H1 (cell line): ENCODE data around the gene NEK10. TPM values are rescaled to one million over a fixed set of nuclear protein-coding genes. Genes with fewer than 3 reads are reported as not detected.

Source experiments
- CTCF ChIA-PET: fragments of 300-600 bp; sonication (Branson Sonifier 250); formaldehyde crosslinking; loops from one replicate; lab custom pipeline; 2021; ENCODE audit not compliant: partially characterized antibody; lab: Charles Lee
- POLR2A ChIA-PET: fragments of 300-600 bp; sonication (Branson Sonifier 250); formaldehyde crosslinking; loops from one replicate; lab custom pipeline; 2021; ENCODE audit warnings: inconsistent platforms; ENCODE audit not compliant: partially characterized antibody; lab: Charles Lee
- DNase-seq, 2 experiments: peaks; one replicate each; pipeline versions ENCODE4 v3.0.0 to v3.0.0-alpha.2; 2010 to 2022; ENCODE audit warnings: low spot score in 2 of 2, low read depth in 1 of 2, mixed read lengths in 1 of 2
- FAIRE-seq: peaks from 2 replicates; lab custom pipeline; 2011; peaks lifted over from hg19 to GRCh38; lab: Jason Lieb, UNC
- H2AFZ ChIP-seq: 2 replicates; pipeline ENCODE4 v1.8.1; 2012; ENCODE audit warnings: low read length, inconsistent platforms
- H2AK5ac ChIP-seq: 2 replicates; pipeline ENCODE4 v1.6.1; 2013; ENCODE audit warnings: low read depth, low read length
- H2BK120ac ChIP-seq: replicated peaks from 2 replicates; pipeline ENCODE3; 2013; ENCODE audit warnings: low read depth, low read length, inconsistent platforms
- H2BK12ac ChIP-seq: 2 replicates; pipeline ENCODE4 v1.6.1; 2013; ENCODE audit warnings: low read depth, low read length
- H2BK15ac ChIP-seq: 2 replicates; pipeline ENCODE4 v1.6.1; 2013; ENCODE audit warnings: low read length
- H2BK20ac ChIP-seq: 2 replicates; pipeline ENCODE4 v1.6.1; 2013; ENCODE audit warnings: low read length
- H2BK5ac ChIP-seq: 2 replicates; pipeline ENCODE4 v1.6.1; 2013; ENCODE audit warnings: low read depth, low read length
- H3K14ac ChIP-seq: 2 replicates; pipeline ENCODE4 v1.6.1; 2013; ENCODE audit warnings: inconsistent platforms; ENCODE audit not compliant: insufficient read length
- H3K18ac ChIP-seq: 2 replicates; pipeline ENCODE4 v1.6.1; 2013; ENCODE audit warnings: low read length; ENCODE audit errors: extremely low read depth
- H3K23ac ChIP-seq: 2 replicates; pipeline ENCODE4 v1.6.1; 2013; ENCODE audit warnings: inconsistent platforms; ENCODE audit not compliant: insufficient read length
- H3K23me2 ChIP-seq: 2 replicates; pipeline ENCODE4 v1.6.1; 2013; ENCODE audit warnings: low read depth, low read length
- H3K27ac ChIP-seq: 2 replicates; pipeline ENCODE4 v1.6.1; 2011; ENCODE audit warnings: low read depth, low read length, inconsistent platforms
- H3K27me3 ChIP-seq, 4 experiments: replicated peaks in 1 of 4; 1 replicate in 1 of 4; 2 replicates in 3 of 4; pipeline versions ENCODE4 v1.6.1 to v1.8.1; 2011 to 2013; ENCODE audit warnings: low read length in 3 of 4, mild to moderate bottlenecking in 3 of 4, inconsistent platforms in 2 of 4, mixed read lengths in 2 of 4, moderate library complexity in 1 of 4; ENCODE audit not compliant: control insufficient read depth in 3 of 4, insufficient read depth in 3 of 4; ENCODE audit errors: extremely low read depth in 1 of 4
- H3K36me3 ChIP-seq, 4 experiments: 2 replicates each; pipeline versions ENCODE4 v1.6.1 to v1.8.1; 2011 to 2013; ENCODE audit warnings: mild to moderate bottlenecking in 4 of 4, low read length in 3 of 4, moderate library complexity in 2 of 4, control low read depth in 1 of 4, inconsistent platforms in 1 of 4; ENCODE audit not compliant: insufficient read depth in 4 of 4, control insufficient read depth in 2 of 4
- H3K4ac ChIP-seq: replicated peaks from 2 replicates; pipeline ENCODE3; 2013; ENCODE audit warnings: low read length, low read depth, mixed read lengths, inconsistent platforms; ENCODE audit not compliant: insufficient read length
- H3K4me1 ChIP-seq, 4 experiments: replicated peaks in 1 of 4; 1 replicate in 1 of 4; 2 replicates in 3 of 4; pipeline versions ENCODE4 v1.6.1 to v1.8.1; 2011 to 2013; ENCODE audit warnings: low read length in 3 of 4, inconsistent platforms in 2 of 4, mixed read lengths in 1 of 4; ENCODE audit not compliant: insufficient read depth in 4 of 4, control insufficient read depth in 3 of 4
- H3K4me2 ChIP-seq, 2 experiments: 2 replicates each; pipeline versions ENCODE4 v1.6.1 to v1.8.1; 2011 to 2013; ENCODE audit warnings: low read depth in 2 of 2, low read length in 2 of 2, control low read depth in 1 of 2, inconsistent platforms in 1 of 2, mild to moderate bottlenecking in 1 of 2; ENCODE audit not compliant: insufficient read depth in 1 of 2
- H3K4me3 ChIP-seq, 4 experiments: fragments of 200-600, 300-600 bp in 1 of 4; sonication (generic), shearing (Covaris generic), sonication (Bioruptor Twin) in 1 of 4; 2 replicates each; pipeline versions ENCODE4 v1.5.1 to v1.8.1; 2011 to 2016; ENCODE audit warnings: low read length in 4 of 4, low read depth in 3 of 4, control low read depth in 2 of 4, inconsistent platforms in 2 of 4, mild to moderate bottlenecking in 2 of 4, mixed read lengths in 1 of 4, moderate library complexity in 1 of 4; ENCODE audit not compliant: insufficient read depth in 2 of 4; ENCODE audit errors: extremely low read depth in 1 of 4
- H3K56ac ChIP-seq: replicated peaks from 2 replicates; pipeline ENCODE3; 2013; ENCODE audit warnings: low read depth, mild to moderate bottlenecking, mixed read lengths, low read length, inconsistent platforms; ENCODE audit not compliant: insufficient read length
- H3K79me1 ChIP-seq: 2 replicates; pipeline ENCODE4 v1.6.1; 2013; ENCODE audit warnings: low read depth, low read length, control low read depth
- H3K79me2 ChIP-seq, 2 experiments: 2 replicates each; pipeline versions ENCODE4 v1.6.1 to v1.8.1; 2012 to 2013; ENCODE audit warnings: low read length in 2 of 2, mild to moderate bottlenecking in 2 of 2, inconsistent platforms in 1 of 2; ENCODE audit not compliant: insufficient read depth in 2 of 2, control insufficient read depth in 1 of 2
- H3K9ac ChIP-seq, 4 experiments: replicated peaks in 1 of 4; 1 replicate in 1 of 4; 2 replicates in 3 of 4; pipeline versions ENCODE4 v1.6.1 to v1.8.1; 2011 to 2013; ENCODE audit warnings: low read depth in 3 of 4, low read length in 3 of 4, control low read depth in 2 of 4, mild to moderate bottlenecking in 2 of 4, moderate library complexity in 2 of 4, inconsistent platforms in 1 of 4; ENCODE audit errors: extremely low read depth in 1 of 4
- H3K9me3 ChIP-seq, 2 experiments: 2 replicates each; pipeline versions ENCODE4 v1.6.1 to v1.8.1; 2012 to 2013; ENCODE audit warnings: mild to moderate bottlenecking in 2 of 2, moderate library complexity in 2 of 2, control low read depth in 1 of 2, inconsistent platforms in 1 of 2, low read depth in 1 of 2, low read length in 1 of 2, mixed read lengths in 1 of 2; ENCODE audit not compliant: insufficient read depth in 2 of 2
- H4K20me1 ChIP-seq, 2 experiments: replicated peaks in 1 of 2; 2 replicates each; pipeline versions ENCODE3 to v1.8.1; 2011 to 2013; ENCODE audit warnings: inconsistent platforms in 2 of 2, low read length in 2 of 2, mild to moderate bottlenecking in 1 of 2; ENCODE audit not compliant: insufficient read depth in 2 of 2, control insufficient read depth in 1 of 2
- H4K5ac ChIP-seq: 2 replicates; pipeline ENCODE4 v1.6.1; 2013; ENCODE audit warnings: low read length, low read depth, mixed read lengths, inconsistent platforms; ENCODE audit not compliant: insufficient read length
- H4K8ac ChIP-seq: 2 replicates; pipeline ENCODE4 v1.8.0; 2013; ENCODE audit warnings: mild to moderate bottlenecking, moderate library complexity, low read length, inconsistent platforms; ENCODE audit not compliant: insufficient read depth; ENCODE audit errors: extremely low read depth
- H4K91ac ChIP-seq: replicated peaks from 2 replicates; pipeline ENCODE3; 2013; ENCODE audit warnings: low read length, mixed read lengths, inconsistent platforms; ENCODE audit not compliant: insufficient read length
- CREB1 ChIP-seq: IDR thresholded peaks from 2 replicates; pipeline ENCODE4 v1.6.1; 2012; ENCODE audit warnings: inconsistent platforms
- POU5F1 ChIP-seq: IDR thresholded peaks from 2 replicates; pipeline ENCODE4 v1.6.1; 2011; ENCODE audit warnings: low read depth, mild to moderate bottlenecking, low read length, moderate library complexity
- RBBP5 ChIP-seq: IDR thresholded peaks from 2 replicates; pipeline ENCODE4 v1.7.1; 2012; ENCODE audit warnings: low read depth, mild to moderate bottlenecking, inconsistent platforms, low read length, moderate library complexity, borderline replicate concordance
- RNF2 ChIP-seq: fragments of 200-900, 300-1000 bp; sonication (generic); IDR thresholded peaks from 2 replicates; pipeline ENCODE4 v1.7.1; 2016; ENCODE audit warnings: borderline replicate concordance, low read depth, mild to moderate bottlenecking, antibody characterized with exemption, low read length; ENCODE audit not compliant: poor library complexity, severe bottlenecking; ENCODE audit errors: missing control alignments
- SAP30 ChIP-seq: fragments of 300-600 bp; sonication (generic); IDR thresholded peaks from 2 replicates; pipeline ENCODE4 v1.7.1; 2012; ENCODE audit warnings: low read length, moderate library complexity, mild to moderate bottlenecking, inconsistent platforms; ENCODE audit not compliant: insufficient read depth, insufficient replicate concordance
- SIX5 ChIP-seq: IDR thresholded peaks from 2 replicates; pipeline ENCODE4 v1.6.1; 2011; ENCODE audit warnings: mild to moderate bottlenecking, low read depth, low read length
- SP1 ChIP-seq: IDR thresholded peaks from 2 replicates; pipeline ENCODE4 v1.6.1; 2011; ENCODE audit warnings: low read depth, low read length
- SUZ12 ChIP-seq: fragments of 200-600 bp; sonication (generic); IDR thresholded peaks from 2 replicates; pipeline ENCODE4 v1.6.1; 2012; ENCODE audit warnings: mild to moderate bottlenecking, inconsistent platforms, low read length, moderate library complexity, mixed read lengths
- TAF1 ChIP-seq: IDR thresholded peaks from 2 replicates; pipeline ENCODE4 v1.6.1; 2011; ENCODE audit warnings: mild to moderate bottlenecking, low read depth, low read length
- TBP ChIP-seq: IDR thresholded peaks from 2 replicates; pipeline ENCODE4 v1.6.1; 2011; ENCODE audit warnings: low read depth, low read length, improper control_type of control experiment
- WGBS, 2 experiments: shearing (Covaris generic) in 1 of 2; methylation state at CpG; one replicate each; pipeline versions ENCODE4 v1.1.6 to v1.1.7; 2013 to 2015; ENCODE audit warnings: low lambda C conversion rate in 2 of 2, mixed read lengths in 2 of 2, inconsistent platforms in 1 of 2, low coverage in 1 of 2, missing lambda C conversion rate in 1 of 2; ENCODE audit not compliant: insufficient replicate concordance in 2 of 2, insufficient coverage in 1 of 2, insufficient read length in 1 of 2; ENCODE audit errors: extremely low coverage in 1 of 2, missing lambda C conversion rate in 1 of 2; 5-methylcytosine and 5-hydroxymethylcytosine counted together
- polyA plus RNA-seq, 7 experiments: library from polyadenylated mRNA; depleted of rRNA in 3 of 7; stranded (reverse) in 5 of 7; unstranded in 2 of 7; fragments of >200 nt in 5 of 7; fragments of 200-250 nt in 2 of 7; gene quantifications; 1 replicate in 5 of 7; 2 replicates in 1 of 7; 4 replicates in 1 of 7; pipeline versions ENCODE4 v1.2.1 to v1.2.3, GENCODE V29; 2011 to 2013; ENCODE audit warnings: missing spikeins in 2 of 7, mixed read lengths in 2 of 7
- total RNA-seq: library from RNA; stranded (reverse); fragmentation: NEBNext Ultra II Directional; extraction: Animal tissue kit (Norgen Biotek cat#: 25700); gene quantifications from 2 replicates; pipeline ENCODE4 v1.2.1, GENCODE V29; 2021
- TF ChIP-seq, protein P1 (sequence below): IDR thresholded peaks from 2 replicates; pipeline ENCODE4 v1.6.1; 2012; ENCODE audit warnings: inconsistent platforms
- TF ChIP-seq, protein P2 (sequence below), 3 experiments: IDR thresholded peaks; 1 replicate in 2 of 3; 2 replicates in 1 of 3; pipeline versions ENCODE4 v1.5.1 to v1.6.1; 2011; ENCODE audit warnings: low read length in 3 of 3, mild to moderate bottlenecking in 3 of 3, inconsistent platforms in 2 of 3, low read depth in 1 of 3, moderate library complexity in 1 of 3; ENCODE audit not compliant: insufficient read depth in 1 of 3; ENCODE audit errors: control extremely low read depth in 1 of 3

Gene NEK10
- total and polyA plus RNA-seq, 2 of the 8 experiments (the other 6 are each of a cell fraction or from before 2014, with no cell fraction given) = 0.18 to 0.50 TPM

DNA sequence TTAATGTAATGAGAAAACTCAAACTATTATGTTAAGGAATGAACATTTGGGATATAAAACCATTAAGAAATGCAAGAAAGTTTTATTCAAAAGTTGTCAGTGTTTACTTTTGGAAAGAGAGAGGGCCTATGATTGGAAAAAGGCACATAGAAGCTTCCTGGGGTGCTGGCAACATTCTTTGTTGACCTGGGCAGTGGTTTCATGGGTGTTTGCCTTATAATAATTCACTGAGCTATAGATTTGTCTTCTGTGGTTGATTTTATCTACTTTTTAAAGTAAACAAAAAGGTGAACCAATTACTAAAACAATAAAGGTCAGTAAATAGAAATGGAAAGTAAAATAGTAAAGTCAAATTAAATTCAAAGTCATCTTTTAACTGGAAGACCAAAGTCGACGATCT lies 308.8 kb downstream of the NEK10 start:
- no peak overlapping the region for H2BK12ac ChIP-seq
- H3K27me3 ChIP-seq = no peaks in the 10 kb centered on the region
- 93% methylated on average over 2 of the region's 2 CpGs; no CpG with 5 or more reads in 1 of the 2 experiments for WGBS, 2 experiments
- H4K91ac ChIP-seq = no peak overlapping the region
- no peaks in the 10 kb centered on the region for H3K36me3 ChIP-seq
- no peak overlapping the region for H2BK120ac ChIP-seq
- CTCF ChIA-PET = no interaction called here
- H3K27ac ChIP-seq = no peak overlapping the region
- H3K79me1 ChIP-seq = no peaks in the 10 kb centered on the region
- H3K23me2 ChIP-seq = no peaks in the 10 kb centered on the region; the same call in 1 of the 2 replicates
- no peak overlapping the region for H3K4me3 ChIP-seq
- H2BK20ac ChIP-seq = no peak overlapping the region
- no peak overlapping the region for H3K9ac ChIP-seq
- H2BK5ac ChIP-seq = no peak overlapping the region
- no peak overlapping the region for H3K56ac ChIP-seq
- no peak for DNase-seq
- no peak for FAIRE-seq
- no peak overlapping the region for H2BK15ac ChIP-seq
- H4K20me1 ChIP-seq = no peaks in the 10 kb centered on the region
- no peaks in the 10 kb centered on the region for H3K9me3 ChIP-seq
- POLR2A ChIA-PET = no interaction called here
- no peak overlapping the region for H3K23ac ChIP-seq
- H3K4me1 ChIP-seq = no peaks in the 10 kb centered on the region
- no peak overlapping the region for H2AFZ ChIP-seq
- no peak overlapping the region for H3K4me2 ChIP-seq
- no peaks in the 10 kb centered on the region for H3K79me2 ChIP-seq
- H4K8ac ChIP-seq = no peak overlapping the region
- H4K5ac ChIP-seq = no peak overlapping the region
- no peak overlapping the region for H2AK5ac ChIP-seq
- no peak overlapping the region for H3K4ac ChIP-seq
- no peak overlapping the region for H3K18ac ChIP-seq
- H3K14ac ChIP-seq = no peak overlapping the region
- TF ChIP-seq TBP (no peak), SAP30 (no peak), POU5F1 (no peak), CREB1 (no peak), RNF2 (no peak), SUZ12 (no peak), TAF1 (no peak), SP1 (no peak), SIX5 (no peak), RBBP5 (no peak)
- TF ChIP-seq, protein P1, sequence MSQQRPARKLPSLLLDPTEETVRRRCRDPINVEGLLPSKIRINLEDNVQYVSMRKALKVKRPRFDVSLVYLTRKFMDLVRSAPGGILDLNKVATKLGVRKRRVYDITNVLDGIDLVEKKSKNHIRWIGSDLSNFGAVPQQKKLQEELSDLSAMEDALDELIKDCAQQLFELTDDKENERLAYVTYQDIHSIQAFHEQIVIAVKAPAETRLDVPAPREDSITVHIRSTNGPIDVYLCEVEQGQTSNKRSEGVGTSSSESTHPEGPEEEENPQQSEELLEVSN = no peak
- TF ChIP-seq, protein P2, sequence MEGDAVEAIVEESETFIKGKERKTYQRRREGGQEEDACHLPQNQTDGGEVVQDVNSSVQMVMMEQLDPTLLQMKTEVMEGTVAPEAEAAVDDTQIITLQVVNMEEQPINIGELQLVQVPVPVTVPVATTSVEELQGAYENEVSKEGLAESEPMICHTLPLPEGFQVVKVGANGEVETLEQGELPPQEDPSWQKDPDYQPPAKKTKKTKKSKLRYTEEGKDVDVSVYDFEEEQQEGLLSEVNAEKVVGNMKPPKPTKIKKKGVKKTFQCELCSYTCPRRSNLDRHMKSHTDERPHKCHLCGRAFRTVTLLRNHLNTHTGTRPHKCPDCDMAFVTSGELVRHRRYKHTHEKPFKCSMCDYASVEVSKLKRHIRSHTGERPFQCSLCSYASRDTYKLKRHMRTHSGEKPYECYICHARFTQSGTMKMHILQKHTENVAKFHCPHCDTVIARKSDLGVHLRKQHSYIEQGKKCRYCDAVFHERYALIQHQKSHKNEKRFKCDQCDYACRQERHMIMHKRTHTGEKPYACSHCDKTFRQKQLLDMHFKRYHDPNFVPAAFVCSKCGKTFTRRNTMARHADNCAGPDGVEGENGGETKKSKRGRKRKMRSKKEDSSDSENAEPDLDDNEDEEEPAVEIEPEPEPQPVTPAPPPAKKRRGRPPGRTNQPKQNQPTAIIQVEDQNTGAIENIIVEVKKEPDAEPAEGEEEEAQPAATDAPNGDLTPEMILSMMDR (IDR thresholded peaks at IDR 0.05; ENCODE audit: control extremely low read depth in 1 of 3, insufficient read depth in 1 of 3, low read depth in 1 of 3, low read length in 3 of 3) = no peak
